ENCODE data around the gene ME3.

DNA sequence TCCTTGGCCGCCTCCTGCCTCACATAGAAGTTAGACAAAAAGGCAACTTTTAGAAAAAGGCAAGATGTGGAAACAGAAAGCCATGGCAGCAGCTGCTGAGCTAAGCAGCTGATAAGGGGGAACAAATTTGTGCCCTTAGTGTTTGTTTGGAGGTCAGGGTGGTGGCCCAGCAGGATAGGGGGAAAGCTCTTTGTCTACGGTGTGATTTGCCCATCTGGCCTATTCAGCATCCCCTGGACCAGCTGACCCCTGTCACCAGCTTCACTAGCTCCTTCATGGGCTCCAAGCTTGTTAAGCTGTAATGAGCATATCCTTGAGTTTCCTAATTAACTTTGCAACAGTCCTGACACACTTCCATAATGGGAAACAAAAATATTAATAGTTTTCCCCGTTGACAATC is 5.9 kb upstream of the ME3 start:
- TF ChIP-seq POLR2A (IDR thresholded peaks at IDR 0.05) = no peak
- TF ChIP-seq, protein P1, sequence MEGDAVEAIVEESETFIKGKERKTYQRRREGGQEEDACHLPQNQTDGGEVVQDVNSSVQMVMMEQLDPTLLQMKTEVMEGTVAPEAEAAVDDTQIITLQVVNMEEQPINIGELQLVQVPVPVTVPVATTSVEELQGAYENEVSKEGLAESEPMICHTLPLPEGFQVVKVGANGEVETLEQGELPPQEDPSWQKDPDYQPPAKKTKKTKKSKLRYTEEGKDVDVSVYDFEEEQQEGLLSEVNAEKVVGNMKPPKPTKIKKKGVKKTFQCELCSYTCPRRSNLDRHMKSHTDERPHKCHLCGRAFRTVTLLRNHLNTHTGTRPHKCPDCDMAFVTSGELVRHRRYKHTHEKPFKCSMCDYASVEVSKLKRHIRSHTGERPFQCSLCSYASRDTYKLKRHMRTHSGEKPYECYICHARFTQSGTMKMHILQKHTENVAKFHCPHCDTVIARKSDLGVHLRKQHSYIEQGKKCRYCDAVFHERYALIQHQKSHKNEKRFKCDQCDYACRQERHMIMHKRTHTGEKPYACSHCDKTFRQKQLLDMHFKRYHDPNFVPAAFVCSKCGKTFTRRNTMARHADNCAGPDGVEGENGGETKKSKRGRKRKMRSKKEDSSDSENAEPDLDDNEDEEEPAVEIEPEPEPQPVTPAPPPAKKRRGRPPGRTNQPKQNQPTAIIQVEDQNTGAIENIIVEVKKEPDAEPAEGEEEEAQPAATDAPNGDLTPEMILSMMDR (IDR thresholded peaks at IDR 0.05) = no peak

All from right lobe of liver (tissue), 4 donors.